Testis (tissue), 3 donors: ENCODE measurements around the gene CDH4. TPM values are rescaled to one million over a fixed set of nuclear protein-coding genes. Genes with fewer than 3 reads are reported as not detected.
"Not testable (repeated sequence)": the region's sequence is repeated elsewhere in the genome, so short reads cannot be mapped to it uniquely, and the experiment has no call there.

ENCODE experiments used
- DNase-seq: peaks from one replicate; pipeline ENCODE4 v3.0.0-alpha.2; 2019
- H3K27ac ChIP-seq, 2 donors: fragments of 200-600 bp; sonication (generic); one replicate each; pipeline ENCODE4 v1.5.1; 2019
- H3K27me3 ChIP-seq: fragments of 200-600 bp; sonication (generic); one replicate; pipeline ENCODE4 v1.5.1; 2019
- H3K36me3 ChIP-seq: fragments of 200-600 bp; sonication (generic); one replicate; pipeline ENCODE4 v1.5.1; 2017; ENCODE audit warnings: low read depth; ENCODE audit errors: missing control alignments
- H3K4me1 ChIP-seq: fragments of 200-600 bp; sonication (generic); one replicate; pipeline ENCODE4 v1.5.1; 2019
- H3K4me3 ChIP-seq, 2 donors: fragments of 200-600 bp; sonication (generic); one replicate each; pipeline ENCODE4 v1.5.1; 2017 to 2019
- H3K9me3 ChIP-seq: fragments of 200-600 bp; sonication (generic); one replicate; pipeline ENCODE4 v1.5.1; 2017
- CTCF ChIP-seq, 3 experiments: fragments of 450-650 bp in 2 of 3; fragments of 200-600 bp in 1 of 3; sonication (generic) in 1 of 3; IDR thresholded peaks; one replicate each; pipeline ENCODE4 v1.5.1; 2016 to 2019; ENCODE audit warnings: antibody characterized with exemption in 3 of 3, mild to moderate bottlenecking in 2 of 3, moderate library complexity in 1 of 3
- POLR2A ChIP-seq: fragments of 450-650 bp; IDR thresholded peaks from one replicate; pipeline ENCODE4 v1.6.1; 2017; ENCODE audit warnings: antibody characterized with exemption, mild to moderate bottlenecking, moderate library complexity
- WGBS, 2 donors: methylation state at CpG; one replicate each; pipeline ENCODE4 v1.1.5; 2018; 5-methylcytosine and 5-hydroxymethylcytosine counted together
- intact Hi-C: fragments of 100-400 bp; cut with DNase I; formaldehyde crosslinking; loops from one replicate; pipeline ENCODE4 v1.15.1; 2023; ENCODE audit warnings: low total_unique reads
- polyA plus RNA-seq: library from polyadenylated mRNA; stranded (reverse); fragments of 350-450 nt; fragmentation: Illumina TruSeq; extraction: RNeasy Lipid Tissue Mini Kit (QIAGEN cat#74804); gene quantifications from one replicate; pipeline ENCODE4 v1.2.3, GENCODE V29; 2014; ENCODE audit warnings: low read depth, low replicate concordance; ENCODE audit not compliant: insufficient read depth
- total RNA-seq, 2 donors: library from RNA; depleted of rRNA; stranded (reverse); fragments of >200 nt; gene quantifications; one replicate each; pipeline ENCODE4 v1.2.3, GENCODE V29; 2016

Gene CDH4
- total and polyA plus RNA-seq, 3 donors from 2014 or later = 1.4 to 3.3 (median 1.9) TPM

GRCh38 chr20:61397790-61398189, 145.7 kb downstream of the CDH4 start:
- WGBS, 2 donors = 92 to 94% methylated on average over 12 of the region's 12 CpGs
- no peak for TF ChIP-seq POLR2A
- TF ChIP-seq CTCF (IDR thresholded peaks at IDR 0.05) = no peak

GRCh38 chr20:61399433-61399832, 147.4 kb downstream of the CDH4 start:
- Histone ChIP-seq H3K4me1 (no peaks in the 10 kb centered on the region), H3K27ac (no peak overlapping the region), H3K9me3 (no peaks in the 10 kb centered on the region), H3K36me3 (no peaks in the 10 kb centered on the region), H3K4me3 (no peak overlapping the region), H3K27me3 (no peaks in the 10 kb centered on the region)
- 91 to 95% methylated on average over 7 of the region's 7 CpGs for WGBS, 2 donors
- intact Hi-C loops = no loop called here
- TF ChIP-seq POLR2A (no peak), CTCF (IDR thresholded peaks at IDR 0.05) (no peak)
- no peak for DNase-seq

More at GRCh38 chr20:61397790-61398189, 145.7 kb downstream of the CDH4 start:
- intact Hi-C loops = no loop called here
- H3K9me3 ChIP-seq = no peaks in the 10 kb centered on the region
- H3K27ac ChIP-seq = no peak overlapping the region
- H3K27me3 ChIP-seq = no peaks in the 10 kb centered on the region
- DNase-seq = no peak
- H3K4me3 ChIP-seq = no peak overlapping the region
- H3K4me1 ChIP-seq = no peaks in the 10 kb centered on the region
- H3K36me3 ChIP-seq = no peaks in the 10 kb centered on the region

GRCh38 chr20:61400499-61400898, 148.4 kb downstream of the CDH4 start:
- Histone ChIP-seq H3K36me3 (no peaks in the 10 kb centered on the region), H3K27ac (no peak overlapping the region), H3K4me1 (no peaks in the 10 kb centered on the region), H3K9me3 (no peaks in the 10 kb centered on the region), H3K27me3 (no peaks in the 10 kb centered on the region), H3K4me3 (no peak overlapping the region)
- DNase-seq = no peak
- no peak for TF ChIP-seq CTCF (IDR thresholded peaks at IDR 0.05)
- intact Hi-C loops = no loop called here
- WGBS, 2 donors = 75 to 91% methylated on average over 6 to 8 of the region's 8 CpGs

GRCh38 chr20:61404303-61404702, 152.2 kb downstream of the CDH4 start:
- intact Hi-C loops = no loop called here
- Histone ChIP-seq H3K36me3 (no peaks in the 10 kb centered on the region), H3K4me1 (peaks cover 1% of the 10 kb centered on the region), H3K27ac (no peak overlapping the region), H3K27me3 (no peaks in the 10 kb centered on the region), H3K9me3 (no peaks in the 10 kb centered on the region), H3K4me3 (no peak overlapping the region)
- WGBS, 2 donors = 67 to 81% methylated on average over 11 of the region's 11 CpGs
- TF ChIP-seq CTCF (IDR thresholded peaks at IDR 0.05) (no peak), POLR2A (no peak)
- DNase-seq = no peak

- no peak for TF ChIP-seq CTCF (IDR thresholded peaks at IDR 0.05)
- no peak for TF ChIP-seq POLR2A
- H3K36me3 ChIP-seq = no peaks in the 10 kb centered on the region
- H3K4me3 ChIP-seq = no peak overlapping the region
- WGBS, 2 donors = 65 to 83% methylated on average over 14 of the region's 14 CpGs
- no peaks in the 10 kb centered on the region for H3K9me3 ChIP-seq
- H3K27me3 ChIP-seq = no peaks in the 10 kb centered on the region
- intact Hi-C loops = no loop called here
- H3K4me1 ChIP-seq = peaks cover 3% of the 10 kb centered on the region
- DNase-seq = no peak
- H3K27ac ChIP-seq = no peak overlapping the region
These were observed 152.9 kb downstream of the CDH4 start for GRCh38 chr20:61405007-61405406.

- H3K4me3 ChIP-seq, intact Hi-C loops, H3K27ac ChIP-seq, DNase-seq, H3K27me3 ChIP-seq, H3K36me3 ChIP-seq, H3K9me3 ChIP-seq, H3K4me1 ChIP-seq: not testable (repeated sequence)
- WGBS, 2 donors = 94 to 96% methylated on average over 8 of the region's 8 CpGs
These were observed 154.7 kb downstream of the CDH4 start for GRCh38 chr20:61406773-61407172.
